ENCODE data around the gene CPA1.

Gene CPA1

DNA sequence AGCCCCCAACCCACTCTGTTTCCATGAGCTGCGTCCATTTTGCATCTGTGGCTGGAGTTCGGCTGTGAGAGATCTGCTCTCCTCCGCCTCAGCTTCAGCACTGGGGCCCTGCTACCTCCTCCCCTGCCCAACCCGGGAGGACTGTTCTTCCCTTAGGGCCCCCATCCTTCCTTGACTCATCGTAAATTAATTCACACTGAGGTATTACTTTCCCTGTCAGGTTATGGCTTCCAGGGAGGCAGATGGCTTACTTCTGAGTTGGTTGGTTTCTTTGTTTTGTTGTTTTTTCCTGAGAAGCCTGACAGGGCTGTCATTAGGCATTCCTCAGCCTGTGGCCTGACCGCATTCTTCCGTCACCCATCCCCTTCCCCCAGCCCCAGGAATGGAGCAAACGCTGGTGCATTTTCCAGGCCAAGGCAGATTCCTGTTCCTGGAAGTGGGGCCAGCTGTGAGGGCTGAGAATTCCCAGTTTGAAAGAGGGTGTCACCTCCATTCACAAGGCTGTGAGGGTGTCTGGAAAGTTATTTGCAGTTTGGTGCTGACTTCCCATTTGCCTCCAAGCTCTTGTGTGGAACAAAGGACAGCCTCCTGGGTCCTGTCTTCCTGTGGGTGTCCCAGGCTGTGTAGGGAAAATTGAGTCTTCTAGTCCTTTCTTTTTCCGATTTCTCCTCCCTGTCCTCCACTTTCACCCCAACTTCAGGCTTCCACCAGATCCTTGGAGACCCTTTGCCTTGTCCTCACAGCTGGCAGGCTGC, 24.0 kb upstream of the CPA1 start:
- no peak for DNase-seq

DNA sequence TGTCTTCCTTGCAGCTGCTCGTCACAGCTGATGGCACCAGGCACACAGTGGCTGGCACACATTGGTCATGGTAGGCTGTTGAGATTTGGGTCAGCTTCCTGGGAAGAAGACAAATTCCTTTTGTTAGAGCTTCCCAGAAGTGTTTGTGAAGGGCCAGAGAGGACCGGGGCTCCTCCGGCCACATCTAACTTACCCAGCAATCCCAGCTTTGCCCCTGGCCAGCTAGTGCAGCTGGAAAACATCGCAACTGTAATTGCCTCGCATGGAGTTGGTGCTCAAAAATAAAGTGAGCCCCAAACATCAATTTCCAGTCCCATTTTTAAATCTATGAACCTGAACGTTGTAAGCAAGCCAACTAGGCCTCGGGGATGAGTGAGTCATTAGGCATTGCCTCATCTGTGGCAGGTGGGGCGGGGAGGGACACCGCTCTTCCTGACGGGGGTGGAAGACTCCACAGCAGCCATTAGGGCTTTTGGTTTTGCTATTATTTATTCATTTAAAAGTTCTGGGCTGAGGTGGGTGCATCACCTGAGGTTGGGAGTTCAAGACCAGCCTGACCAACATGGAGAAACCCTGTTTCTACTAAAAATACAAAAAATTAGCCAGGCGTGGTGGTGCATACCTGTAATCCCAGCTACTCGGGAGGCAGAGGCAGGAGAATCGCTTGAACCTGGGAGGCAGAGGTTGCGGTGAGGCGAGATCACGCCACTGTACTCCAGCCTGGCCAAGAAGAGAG, 23.2 kb upstream of the CPA1 start:
- DNase-seq, result no peak

DNA sequence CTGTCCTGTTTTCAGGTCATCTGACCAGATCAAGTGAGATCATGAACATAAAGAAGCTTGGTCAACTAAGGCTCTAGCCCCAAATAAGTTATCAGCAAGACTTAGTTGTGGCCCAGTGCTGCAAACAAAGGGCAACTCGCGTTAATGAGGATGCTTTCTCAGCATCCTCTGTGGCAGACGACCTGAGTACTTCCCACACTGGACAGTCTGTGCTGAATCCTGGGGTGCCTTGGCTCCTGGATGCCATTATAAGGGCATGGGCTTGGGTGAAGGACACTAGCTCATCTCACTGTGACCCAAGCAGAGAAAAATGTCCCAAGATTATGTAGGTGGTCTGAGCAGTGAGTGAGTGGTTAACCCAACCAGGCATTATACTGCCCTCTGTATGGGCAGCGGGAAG, 21.8 kb upstream of the CPA1 start:
- no peak for DNase-seq

DNA sequence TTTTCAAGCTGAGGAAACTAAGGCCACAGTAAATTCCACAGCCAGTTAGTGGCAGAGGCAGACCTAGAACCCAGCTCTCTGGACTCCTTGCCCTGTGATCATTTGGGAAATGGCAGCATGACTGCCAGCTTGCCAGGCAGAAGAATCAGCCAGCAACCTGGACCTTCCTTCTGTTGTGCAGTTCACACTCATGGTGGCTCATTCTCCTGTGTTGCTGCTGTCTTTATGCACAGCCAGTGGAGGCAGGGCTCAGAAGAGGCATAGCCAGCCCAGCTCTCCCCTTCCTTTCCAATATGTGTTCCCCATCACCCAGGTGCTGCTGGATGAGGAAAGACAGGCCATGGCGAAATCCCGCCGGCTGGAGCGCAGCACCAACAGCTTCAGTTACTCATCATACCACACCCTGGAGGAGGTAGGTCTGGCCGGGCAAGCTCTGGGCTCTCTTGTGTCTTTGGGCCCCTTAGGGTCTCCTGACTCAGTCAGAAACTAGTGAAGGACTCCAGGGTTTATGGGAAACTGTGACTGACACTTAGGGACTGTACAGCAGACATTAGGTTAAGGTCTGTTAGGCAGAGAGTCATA, 20.9 kb upstream of the CPA1 start:
- no peak for DNase-seq

DNA sequence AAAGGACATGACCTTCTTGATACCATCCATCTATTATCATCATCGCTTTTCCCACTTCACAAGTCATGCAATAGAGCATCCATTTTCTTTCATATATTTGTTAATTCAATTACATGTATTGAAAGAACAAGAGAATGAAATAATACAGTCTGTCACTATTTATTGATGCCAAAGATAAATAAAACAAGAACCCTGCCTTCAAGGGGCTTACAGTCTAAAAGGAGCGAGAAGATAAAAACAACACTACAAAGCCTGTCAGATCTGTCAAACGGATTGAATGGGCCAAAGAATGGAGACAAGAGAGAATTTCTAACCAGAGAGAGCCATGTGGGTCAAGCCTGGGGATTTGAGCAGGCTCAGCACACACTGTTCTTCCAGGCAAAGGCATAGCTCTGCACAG, 19.8 kb upstream of the CPA1 start:
- no peak for DNase-seq

DNA sequence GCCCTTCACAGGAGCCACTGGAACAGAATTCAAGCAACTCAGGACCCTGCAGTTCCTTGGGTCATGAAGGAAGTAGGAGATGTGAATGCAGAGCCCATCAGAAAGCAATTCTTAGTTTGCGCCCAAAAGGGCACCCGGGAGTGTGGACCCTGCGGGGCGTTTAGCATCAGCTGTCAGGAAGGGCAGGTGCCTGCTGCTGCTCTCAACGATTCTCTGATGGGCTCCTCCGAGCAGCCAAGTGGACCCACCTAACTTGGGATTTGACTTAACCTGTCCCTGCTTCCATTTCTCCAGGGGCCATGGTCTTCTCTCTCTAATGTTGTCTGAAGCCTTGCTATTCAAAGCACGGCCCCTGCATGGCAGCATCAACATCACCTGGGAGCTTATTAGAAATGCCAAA, 18.6 kb upstream of the CPA1 start:
- no peak for DNase-seq

DNA sequence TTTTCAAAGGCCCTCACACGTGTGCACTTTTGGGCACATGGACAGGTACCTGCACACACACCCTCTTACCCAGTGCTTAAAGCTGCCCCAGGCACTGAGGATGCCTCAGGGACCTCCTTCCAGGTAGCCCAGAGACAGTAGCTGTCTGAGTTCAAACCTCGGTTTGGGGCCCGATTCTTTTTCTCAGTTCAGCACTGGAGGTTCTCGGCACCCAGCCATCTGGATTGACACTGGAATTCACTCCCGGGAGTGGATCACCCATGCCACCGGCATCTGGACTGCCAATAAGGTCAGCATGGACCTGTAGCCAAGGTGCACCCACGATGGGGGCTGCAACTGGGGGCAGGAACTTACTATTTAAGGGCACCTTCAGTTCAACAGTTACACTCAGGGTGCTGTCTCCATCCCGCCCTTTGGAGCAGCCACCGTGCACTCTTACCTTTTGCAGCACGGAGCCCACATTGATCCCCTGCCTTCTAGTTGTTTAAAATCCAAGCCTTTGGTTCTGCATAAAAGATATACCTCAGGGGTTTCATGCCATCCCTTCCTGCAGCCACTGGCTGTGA, 18.0 kb upstream of the CPA1 start:
- no peak for DNase-seq

DNA sequence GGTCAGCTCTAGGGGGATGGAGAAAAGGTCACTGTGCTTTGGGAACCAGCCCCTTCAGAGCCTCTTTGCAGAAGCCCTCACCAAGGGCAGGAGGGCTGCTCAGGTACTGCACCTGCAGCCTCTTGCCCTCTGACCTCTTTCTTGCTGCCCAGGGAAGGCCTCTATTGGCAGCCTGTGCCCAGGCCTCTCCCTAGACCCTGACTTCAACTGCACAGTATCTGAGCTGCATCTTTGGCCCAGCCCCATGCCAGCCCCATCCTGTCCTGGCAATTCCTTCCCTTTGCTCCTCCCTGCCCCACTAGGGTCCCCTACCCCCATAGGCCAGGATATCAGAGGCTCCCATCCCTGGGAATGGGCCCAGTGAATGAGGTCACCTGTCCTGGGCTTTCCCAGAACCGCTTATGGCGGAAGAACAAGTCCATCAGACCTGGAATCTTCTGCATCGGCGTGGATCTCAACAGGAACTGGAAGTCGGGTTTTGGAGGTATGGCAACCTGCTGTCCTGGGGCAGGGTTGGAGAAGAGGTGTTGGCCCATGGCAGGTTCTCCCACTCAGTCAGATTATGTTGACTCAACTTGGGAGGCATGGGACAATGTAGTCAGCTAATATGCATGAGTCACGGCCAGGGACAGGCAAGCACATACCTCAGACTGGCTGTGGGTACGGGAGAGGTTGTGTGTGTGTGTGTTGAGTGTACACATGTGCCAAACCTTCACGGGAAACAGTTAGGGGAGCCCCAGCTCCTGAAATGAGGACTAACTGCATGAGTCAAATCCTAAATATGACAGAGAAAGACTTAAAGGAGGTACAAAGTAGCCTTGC, 17.1 kb upstream of the CPA1 start:
- DNase-seq, result no peak

DNA sequence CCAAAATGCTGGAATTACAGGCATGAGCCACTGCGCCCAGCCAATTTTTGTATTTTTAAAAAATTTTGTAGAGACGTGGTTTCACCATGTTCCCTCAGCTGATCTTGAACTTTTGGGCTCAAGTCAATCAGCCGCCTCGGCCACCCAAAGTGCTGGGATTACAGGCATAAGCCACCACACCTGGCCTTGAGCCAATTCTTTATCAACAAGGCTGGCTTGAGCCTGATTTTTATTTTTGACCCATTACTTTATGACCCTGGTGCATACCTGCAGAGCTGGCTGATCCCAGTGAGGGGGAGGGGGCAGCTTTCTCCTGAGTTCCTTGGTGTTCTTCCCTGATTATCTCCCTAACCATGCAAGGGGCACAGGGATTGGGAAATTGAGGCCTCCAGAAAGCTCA, 15.8 kb upstream of the CPA1 start:
- no peak for DNase-seq

DNA sequence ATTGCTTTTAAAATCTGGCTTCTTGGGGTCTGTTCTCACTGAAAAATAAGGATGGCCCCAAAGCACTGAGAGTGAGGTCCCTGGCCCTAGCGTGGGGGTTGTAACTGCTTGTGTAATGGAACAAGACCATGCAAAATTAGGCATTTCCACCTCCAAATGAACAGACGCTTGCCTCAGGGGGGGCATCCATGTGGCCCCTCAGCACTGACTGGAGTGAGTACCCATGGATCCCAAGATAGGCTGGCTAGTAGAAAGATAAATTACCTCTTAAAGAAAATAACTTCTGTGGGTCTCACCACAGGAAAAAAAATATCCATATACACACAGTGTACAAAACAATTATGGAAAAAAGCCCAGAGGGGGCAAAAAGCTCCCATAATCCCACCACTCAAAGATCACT, 15.2 kb upstream of the CPA1 start:
- DNase-seq, result no peak

DNA sequence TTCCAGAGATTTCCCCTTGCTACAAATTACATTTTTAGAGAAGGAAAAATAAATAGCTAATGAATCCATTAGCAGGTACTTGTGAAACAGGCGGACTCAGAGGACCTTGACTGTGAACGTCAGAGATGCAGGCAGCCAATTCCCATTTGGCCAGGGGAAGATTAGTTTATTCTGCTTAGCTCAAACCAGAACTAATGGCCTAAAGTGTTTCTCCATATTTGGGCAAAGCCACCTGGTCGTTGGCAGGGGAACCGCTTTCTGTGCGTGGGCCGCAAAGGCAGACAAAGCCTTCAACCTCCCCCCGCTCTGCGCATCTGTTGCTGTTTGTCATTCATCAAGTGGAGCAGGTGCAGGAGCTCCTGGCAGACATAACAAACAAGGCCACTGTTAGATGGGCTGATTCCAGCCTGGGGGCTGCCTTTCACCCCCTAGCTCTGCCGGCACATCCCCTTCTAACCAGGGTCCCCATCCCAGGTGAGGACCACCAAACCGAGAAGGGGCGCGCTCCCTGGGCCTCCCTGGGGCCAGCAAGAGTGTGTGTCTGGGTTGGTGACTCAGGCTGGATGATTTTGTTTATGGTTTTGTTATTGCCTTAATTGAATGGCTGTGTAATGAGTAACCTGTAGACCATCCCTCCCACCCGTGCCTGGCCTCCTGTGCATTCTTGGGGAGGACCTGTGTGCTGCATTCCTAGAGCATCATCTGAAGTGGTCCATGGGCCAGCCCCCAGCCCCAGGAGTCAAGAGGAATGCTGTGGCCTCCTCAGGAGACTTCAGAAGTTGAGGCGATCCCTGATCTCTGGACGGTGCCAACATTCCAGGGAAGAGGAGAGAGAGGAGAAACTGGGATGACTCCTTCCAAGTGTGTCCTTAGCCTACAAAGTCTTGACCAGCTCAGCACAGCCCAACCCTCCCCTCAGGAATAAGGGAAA, 14.5 kb upstream of the CPA1 start:
- DNase-seq, result peak; percentile 91

DNA sequence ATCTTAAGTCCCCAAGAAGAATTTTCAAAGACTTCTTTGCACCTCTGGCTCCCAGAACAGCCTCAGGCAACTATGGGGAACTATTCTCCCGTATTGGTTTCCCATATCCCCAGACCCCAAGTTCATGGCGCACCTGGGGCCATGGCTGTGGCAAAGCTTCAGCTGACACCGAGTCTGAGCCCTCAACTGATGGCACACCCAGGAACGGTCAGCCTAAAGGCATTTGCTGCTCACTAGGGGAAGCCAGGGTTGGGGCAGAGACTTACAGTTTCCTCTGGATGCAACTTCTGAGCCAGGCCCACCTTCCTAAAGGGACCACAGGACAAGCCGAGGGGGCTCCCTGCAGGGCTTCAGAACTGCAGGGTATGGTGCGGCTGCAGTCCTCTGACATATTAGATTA, 13.7 kb upstream of the CPA1 start:
- no peak for DNase-seq

DNA sequence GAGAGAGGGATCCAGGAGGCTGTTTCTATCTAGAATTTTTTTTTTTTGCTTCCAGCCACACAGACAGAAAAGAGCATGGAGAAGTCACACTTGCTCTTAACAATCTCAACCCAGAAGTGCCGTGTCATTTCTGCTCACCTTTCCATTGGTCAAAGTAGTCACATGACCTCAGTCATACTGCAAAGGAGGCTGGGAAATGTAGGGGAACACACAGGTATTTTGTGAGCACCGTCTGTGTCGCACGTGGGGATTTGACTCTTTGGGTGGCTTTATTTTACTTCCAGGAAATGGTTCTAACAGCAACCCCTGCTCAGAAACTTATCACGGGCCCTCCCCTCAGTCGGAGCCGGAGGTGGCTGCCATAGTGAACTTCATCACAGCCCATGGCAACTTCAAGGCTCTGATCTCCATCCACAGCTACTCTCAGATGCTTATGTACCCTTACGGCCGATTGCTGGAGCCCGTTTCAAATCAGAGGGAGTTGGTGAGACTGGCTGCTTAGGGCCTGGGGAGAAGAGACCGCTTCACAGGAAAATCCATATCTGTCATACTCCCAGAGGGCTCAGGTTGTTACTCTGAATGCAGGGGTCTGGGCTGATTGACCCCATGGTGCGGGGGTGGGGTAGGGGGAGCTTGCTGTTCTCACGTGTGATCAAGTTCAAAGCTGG, 13.1 kb upstream of the CPA1 start:
- DNase-seq, result no peak

DNA sequence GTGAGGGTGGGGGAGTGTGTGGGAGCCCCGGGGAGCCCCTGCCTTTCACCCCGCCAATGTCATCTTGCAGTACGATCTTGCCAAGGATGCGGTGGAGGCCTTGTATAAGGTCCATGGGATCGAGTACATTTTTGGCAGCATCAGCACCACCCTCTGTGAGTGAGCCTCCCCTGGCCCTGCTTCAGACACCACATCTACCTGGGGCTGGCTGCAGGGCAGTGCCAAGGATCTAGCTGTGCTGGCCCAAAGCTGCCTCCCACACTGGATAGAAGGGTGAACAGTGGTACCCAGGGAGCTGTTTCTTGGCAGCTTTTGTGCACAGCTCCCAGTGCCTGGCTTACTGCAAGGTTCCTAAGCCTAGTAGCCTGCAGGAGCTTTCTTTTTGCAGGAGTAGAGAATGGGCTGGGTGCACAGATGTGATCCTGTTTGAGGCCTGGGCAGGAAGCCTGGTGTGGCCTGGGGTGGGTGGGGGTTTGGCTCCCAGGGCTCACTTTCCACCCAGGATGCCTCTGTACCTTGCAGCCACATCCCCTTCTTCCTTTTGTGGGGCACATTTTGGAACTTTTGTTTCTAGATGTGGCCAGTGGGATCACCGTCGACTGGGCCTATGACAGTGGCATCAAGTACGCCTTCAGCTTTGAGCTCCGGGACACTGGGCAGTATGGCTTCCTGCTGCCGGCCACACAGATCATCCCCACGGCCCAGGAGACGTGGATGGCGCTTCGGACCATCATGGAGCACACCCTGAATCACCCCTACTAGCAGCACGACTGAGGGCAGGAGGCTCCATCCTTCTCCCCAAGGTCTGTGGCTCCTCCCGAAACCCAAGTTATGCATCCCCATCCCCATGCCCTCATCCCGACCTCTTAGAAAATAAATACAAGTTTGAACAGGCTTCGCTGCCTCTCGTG, 12.2 kb upstream of the CPA1 start:
- no peak for DNase-seq

DNA sequence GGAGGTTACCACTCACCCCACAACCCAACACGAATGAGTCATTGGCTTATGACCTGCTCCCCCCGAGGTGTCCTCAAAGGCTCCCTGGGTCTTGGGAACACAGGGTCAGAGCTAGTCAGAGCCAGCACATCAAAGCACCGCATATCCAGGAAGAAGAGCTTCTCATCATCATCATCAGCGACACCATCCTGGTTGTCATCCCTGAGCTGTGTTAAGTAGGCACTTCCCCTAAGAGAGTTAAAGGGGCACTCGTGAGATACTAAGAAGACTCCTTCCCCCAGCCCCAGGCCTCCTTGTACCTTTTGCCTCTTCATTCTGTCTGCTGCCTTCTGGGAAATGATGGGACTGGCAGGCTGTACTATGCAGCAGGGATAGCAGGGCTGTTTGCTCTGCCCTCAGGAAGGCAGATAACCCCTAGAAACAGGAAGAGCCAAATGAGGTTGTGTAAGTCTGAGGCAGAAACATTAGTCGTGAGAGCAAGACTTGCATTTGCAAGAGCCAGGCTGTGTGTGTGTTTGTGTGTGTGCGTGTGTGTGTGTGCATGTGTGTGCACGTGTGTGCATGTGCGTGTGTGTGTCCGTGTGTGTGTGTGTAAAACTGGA, 11.1 kb upstream of the CPA1 start:
- no peak for DNase-seq

DNA sequence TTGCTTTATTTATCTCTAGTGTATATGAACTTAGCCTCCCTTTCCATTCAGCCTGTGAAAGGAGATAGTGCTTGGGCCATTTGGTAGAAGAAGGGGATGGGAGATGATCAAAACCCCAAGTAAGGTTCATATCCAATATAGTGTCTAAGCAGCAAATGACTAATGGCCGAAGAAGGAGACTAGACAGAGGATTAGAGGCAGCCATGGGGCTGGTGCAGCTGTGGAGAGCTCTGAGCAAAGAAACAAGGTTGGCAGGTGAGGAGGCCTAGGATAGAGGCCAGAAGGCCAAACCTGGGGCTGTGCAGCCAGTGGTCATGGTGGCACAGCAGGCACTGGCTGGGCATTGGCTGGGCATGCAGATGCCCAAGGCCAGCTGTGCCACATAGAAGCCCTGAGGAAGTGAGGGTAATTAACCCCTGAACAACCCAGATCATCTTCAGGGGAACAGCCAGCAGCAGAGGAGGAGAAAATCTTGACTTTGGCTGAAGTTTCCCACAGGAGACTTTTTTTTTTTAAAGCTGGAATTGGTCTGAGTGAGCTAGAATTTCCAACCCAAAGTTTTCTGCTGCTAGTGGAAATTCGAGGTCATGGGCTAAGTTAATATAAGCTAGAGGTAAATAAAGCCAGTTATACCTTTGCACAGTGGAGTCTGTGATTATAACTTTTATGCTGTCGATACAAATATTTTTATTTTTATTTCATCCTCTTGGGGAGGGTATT, 10.3 kb upstream of the CPA1 start:
- no peak for DNase-seq

DNA sequence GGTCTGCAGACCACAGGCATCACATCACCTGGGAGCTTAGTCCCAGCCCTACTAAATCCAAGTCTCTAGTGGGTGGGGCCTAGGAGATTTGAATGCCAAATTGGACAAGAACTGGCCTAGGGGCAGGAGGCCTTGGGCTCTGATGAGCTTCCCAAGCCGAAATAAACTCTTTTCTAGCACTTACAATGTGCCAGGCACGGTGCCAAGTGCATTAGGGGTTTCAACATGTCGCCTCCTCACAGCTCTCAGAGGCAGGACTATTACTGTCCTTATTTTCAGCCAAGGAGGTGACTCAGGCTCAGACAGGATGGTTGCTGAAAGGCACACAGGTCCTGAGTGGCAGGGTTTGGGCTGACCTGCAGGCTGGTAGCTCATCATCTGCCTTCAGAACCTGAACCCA, 9.2 kb upstream of the CPA1 start:
- peak; percentile 54 for DNase-seq

DNA sequence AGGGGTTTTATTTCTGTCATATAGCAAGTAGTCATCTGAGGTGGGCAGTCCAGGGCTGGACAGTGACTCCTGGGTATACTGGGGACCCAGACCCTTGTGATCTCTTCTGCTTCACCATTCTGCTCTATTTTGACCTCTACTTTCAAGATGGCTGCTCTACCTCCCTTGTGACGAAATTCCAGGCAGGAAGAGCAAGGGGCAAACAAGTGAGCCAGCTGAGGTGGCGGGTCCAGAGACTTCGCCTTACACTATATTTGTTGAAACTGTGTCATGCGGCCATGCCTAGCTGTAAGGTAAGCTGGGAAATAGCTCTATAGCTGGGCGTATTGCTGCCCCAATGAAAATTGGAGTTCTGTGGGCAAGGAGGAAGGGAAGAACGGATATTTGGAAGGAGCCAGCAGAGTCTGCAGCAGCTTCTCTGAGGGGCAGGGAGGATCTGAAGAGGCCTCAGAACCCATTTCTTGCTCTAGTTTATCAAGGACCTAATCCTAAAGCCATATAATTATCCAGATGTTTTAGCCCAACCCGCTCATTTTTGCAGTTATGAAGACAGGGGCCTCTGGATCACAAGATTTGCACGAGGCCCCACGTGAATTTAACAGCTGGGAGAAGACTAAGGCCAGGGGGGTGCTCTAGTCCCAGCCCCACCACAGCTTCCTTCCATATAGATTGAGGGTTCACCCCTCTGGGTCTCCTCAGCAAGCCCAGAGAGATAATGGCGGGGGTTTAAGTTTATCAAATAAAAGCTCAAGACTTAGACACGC, 7.7 kb upstream of the CPA1 start:
- DNase-seq, result no peak

All from NCI-H446 treated with DMSO at 0.1 percent for 48 hours (cell line).